Karpas-422 (cell line): Measurements from ENCODE around the gene SSBP2. TPM values are rescaled to one million over a fixed set of nuclear protein-coding genes. Genes with fewer than 3 reads are reported as not detected.

ENCODE experiments used
- DNase-seq: peaks from one replicate; pipeline ENCODE4 v3.0.0-alpha.2; 2015
- H2AFZ ChIP-seq: fragments of 200-600 bp; sonication (generic); 2 replicates; pipeline ENCODE4 v1.6.1; 2014; ENCODE audit warnings: antibody characterized with exemption, low read length, mixed read lengths
- H3K27ac ChIP-seq: fragments of 200-600 bp; sonication (generic); 2 replicates; pipeline ENCODE4 v1.5.1; 2014; ENCODE audit warnings: mild to moderate bottlenecking, low read length, moderate library complexity
- H3K27me3 ChIP-seq: fragments of 200-600 bp; sonication (generic); 2 replicates; pipeline ENCODE4 v1.6.1; 2014; ENCODE audit warnings: low read length, mixed read lengths
- H3K36me3 ChIP-seq: fragments of 200-600 bp; sonication (generic); 2 replicates; pipeline ENCODE4 v1.6.1; 2014; ENCODE audit warnings: low read length, mixed read lengths; ENCODE audit not compliant: insufficient read depth
- H3K4me1 ChIP-seq: fragments of 200-600 bp; sonication (generic); 2 replicates; pipeline ENCODE4 v1.6.1; 2014; ENCODE audit warnings: mild to moderate bottlenecking, low read length, mixed read lengths
- H3K4me2 ChIP-seq: fragments of 200-600 bp; sonication (generic); 2 replicates; pipeline ENCODE4 v1.6.1; 2014; ENCODE audit warnings: low read length, low read depth, mild to moderate bottlenecking; ENCODE audit not compliant: poor library complexity, severe bottlenecking
- H3K4me3 ChIP-seq: fragments of 200-600 bp; sonication (generic); 2 replicates; pipeline ENCODE4 v1.5.1; 2014; ENCODE audit warnings: mild to moderate bottlenecking, antibody characterized with exemption, low read length, mixed read lengths
- H3K79me2 ChIP-seq: fragments of 200-600 bp; sonication (generic); 2 replicates; pipeline ENCODE4 v1.6.1; 2014; ENCODE audit warnings: mild to moderate bottlenecking, low read length, mixed read lengths
- H3K9ac ChIP-seq: fragments of 200-600 bp; sonication (generic); 2 replicates; pipeline ENCODE4 v1.6.0; 2014; ENCODE audit warnings: low read length
- H3K9me2 ChIP-seq: fragments of 200-600 bp; sonication (generic), shearing (Covaris generic); replicated peaks from 2 replicates; pipeline ENCODE4 v1.6.0; 2014; ENCODE audit warnings: mild to moderate bottlenecking, low read length, moderate library complexity; ENCODE audit not compliant: insufficient read depth
- H3K9me3 ChIP-seq: fragments of 300-700, 200-600 bp; sonication (generic); 2 replicates; pipeline ENCODE4 v1.6.1; 2014; ENCODE audit warnings: low read length, mixed read lengths
- H4K20me1 ChIP-seq: fragments of 200-600 bp; sonication (generic); 2 replicates; pipeline ENCODE4 v1.6.1; 2014; ENCODE audit warnings: mild to moderate bottlenecking, antibody characterized with exemption, low read length, low read depth; ENCODE audit not compliant: insufficient read depth
- total RNA-seq: library from RNA; depleted of rRNA; stranded (reverse); fragments of >200 nt; shearing (Covaris generic); gene quantifications from 2 replicates; pipeline ENCODE4 v1.2.3, GENCODE V29; 2014; ENCODE audit warnings: low replicate concordance

SSBP2 gene
- total RNA-seq, 1 experiment from 2014 or later, result 148 TPM

DNA sequence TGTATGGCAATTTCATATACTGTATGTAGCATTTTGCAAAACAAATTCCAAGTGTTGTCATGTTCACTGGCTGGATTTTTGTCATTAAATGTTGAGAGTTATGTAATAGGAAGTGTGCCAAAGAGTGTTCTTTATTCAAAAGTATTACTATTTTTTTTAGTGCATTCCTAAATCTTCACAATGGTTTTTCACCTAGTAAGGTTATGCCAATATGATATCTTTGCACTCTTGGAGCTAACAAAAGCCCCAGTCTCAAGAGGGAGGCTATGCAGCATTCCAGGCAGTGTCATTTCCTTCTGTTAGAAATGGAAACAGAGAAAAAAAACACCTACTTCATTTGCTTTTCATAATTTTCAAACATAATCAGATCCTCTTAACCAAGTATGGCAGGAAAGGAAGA lies 5.1 kb upstream of the SSBP2 start:
- H4K20me1 ChIP-seq, result no peaks in the 10 kb centered on the region
- H3K4me2 ChIP-seq, result no peak overlapping the region
- H3K9me2 ChIP-seq, result no peaks in the 10 kb centered on the region
- no peak overlapping the region for H3K27ac ChIP-seq
- H3K9me3 ChIP-seq, result no peaks in the 10 kb centered on the region
- no peak overlapping the region for H3K4me3 ChIP-seq
- DNase-seq, result no peak
- H3K27me3 ChIP-seq, result peaks cover 6% of the 10 kb centered on the region; the same call in 1 of the 2 replicates
- H3K79me2 ChIP-seq, result no peaks in the 10 kb centered on the region
- H3K9ac ChIP-seq, result no peak overlapping the region
- no peak overlapping the region for H2AFZ ChIP-seq
- H3K4me1 ChIP-seq, result peaks cover 14% of the 10 kb centered on the region
- H3K36me3 ChIP-seq, result no peaks in the 10 kb centered on the region

DNA sequence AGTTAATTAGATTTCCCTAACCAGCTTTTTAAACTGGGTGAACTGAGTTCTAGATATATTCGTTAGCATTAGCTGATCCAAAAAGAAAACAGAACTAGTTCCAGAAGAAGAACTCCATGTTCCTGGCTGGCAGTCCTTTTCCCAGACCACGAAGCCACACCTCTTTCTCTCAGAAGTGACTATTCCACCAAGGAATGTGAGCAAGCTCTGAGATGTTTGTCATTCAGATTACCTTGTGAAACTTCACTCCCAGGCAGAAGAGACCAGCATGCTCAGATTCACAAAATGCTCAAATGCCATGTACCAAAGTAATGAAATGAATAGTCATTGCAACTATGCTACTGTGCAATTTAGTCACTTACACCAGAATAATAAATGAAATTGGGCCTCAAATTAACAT lies 4.4 kb upstream of the SSBP2 start:
- H3K4me1 ChIP-seq, result peaks cover 14% of the 10 kb centered on the region
- H3K36me3 ChIP-seq, result no peaks in the 10 kb centered on the region
- H3K27ac ChIP-seq, result no peak overlapping the region
- H3K4me2 ChIP-seq, result no peak overlapping the region
- no peak overlapping the region for H3K4me3 ChIP-seq
- H3K27me3 ChIP-seq, result peaks cover 6% of the 10 kb centered on the region; the same call in 1 of the 2 replicates
- no peaks in the 10 kb centered on the region for H3K9me3 ChIP-seq
- H3K79me2 ChIP-seq, result no peaks in the 10 kb centered on the region; the same call in 1 of the 2 replicates
- no peak overlapping the region for H2AFZ ChIP-seq
- H3K9ac ChIP-seq, result no peak overlapping the region
- no peak for DNase-seq
- H3K9me2 ChIP-seq, result no peaks in the 10 kb centered on the region
- no peaks in the 10 kb centered on the region for H4K20me1 ChIP-seq

DNA sequence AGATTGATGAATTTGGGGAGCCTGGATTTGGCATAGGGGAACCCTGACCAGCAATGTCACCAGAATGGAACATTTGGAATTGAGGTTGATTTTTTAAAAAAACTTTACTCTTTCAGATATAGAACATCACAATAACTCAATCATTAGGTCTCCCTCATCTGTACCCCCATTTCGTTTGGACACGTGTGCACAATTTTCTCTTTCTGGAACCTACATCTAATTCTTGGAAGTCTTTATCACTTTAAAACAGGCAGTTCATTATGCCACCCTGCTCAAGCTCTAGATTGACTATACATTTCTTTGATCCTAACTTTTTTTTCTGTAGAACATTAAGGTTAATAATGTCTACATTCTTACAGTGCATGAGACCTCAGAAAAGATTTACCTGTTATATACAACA lies 3.7 kb upstream of the SSBP2 start:
- H3K9me3 ChIP-seq, result no peaks in the 10 kb centered on the region
- H2AFZ ChIP-seq, result no peak overlapping the region
- peaks cover 12% of the 10 kb centered on the region for H3K4me1 ChIP-seq
- H3K27me3 ChIP-seq, result peaks cover 6% of the 10 kb centered on the region; the same call in 1 of the 2 replicates
- H3K27ac ChIP-seq, result no peak overlapping the region
- H3K79me2 ChIP-seq, result peaks cover 3% of the 10 kb centered on the region; the same call in 1 of the 2 replicates
- no peak overlapping the region for H3K9ac ChIP-seq
- H3K36me3 ChIP-seq, result no peaks in the 10 kb centered on the region
- H3K4me2 ChIP-seq, result no peak overlapping the region
- DNase-seq, result no peak
- no peaks in the 10 kb centered on the region for H3K9me2 ChIP-seq
- no peaks in the 10 kb centered on the region for H4K20me1 ChIP-seq
- no peak overlapping the region for H3K4me3 ChIP-seq

- no peak overlapping the region for H3K27ac ChIP-seq
- no peaks in the 10 kb centered on the region for H3K9me3 ChIP-seq
- H3K4me2 ChIP-seq, result no peak overlapping the region
- H3K79me2 ChIP-seq, result peaks cover 15% of the 10 kb centered on the region
- H3K4me1 ChIP-seq, result peaks cover 19% of the 10 kb centered on the region
- no peak for DNase-seq
- no peak overlapping the region for H3K4me3 ChIP-seq
- H3K9me2 ChIP-seq, result no peaks in the 10 kb centered on the region
- H3K36me3 ChIP-seq, result no peaks in the 10 kb centered on the region
- H2AFZ ChIP-seq, result no peak overlapping the region
- no peak overlapping the region for H3K9ac ChIP-seq
- peaks cover 7% of the 10 kb centered on the region; the same call in 1 of the 2 replicates for H4K20me1 ChIP-seq
- H3K27me3 ChIP-seq, result peaks cover 6% of the 10 kb centered on the region; the same call in 1 of the 2 replicates
These were observed 2.5 kb upstream of the SSBP2 start for GRCh38 chr5:81753429-81753828.

GRCh38 chr5:81752644-81752963 lies 1.7 kb upstream of the SSBP2 start:
- peaks cover 7% of the 10 kb centered on the region; the same call in 1 of the 2 replicates for H4K20me1 ChIP-seq
- no peak overlapping the region for H3K4me3 ChIP-seq
- peaks cover 23% of the 10 kb centered on the region for H3K79me2 ChIP-seq
- peaks cover 6% of the 10 kb centered on the region; the same call in 1 of the 2 replicates for H3K27me3 ChIP-seq
- no peaks in the 10 kb centered on the region for H3K9me3 ChIP-seq
- peaks cover 28% of the 10 kb centered on the region for H3K4me1 ChIP-seq
- H2AFZ ChIP-seq, result no peak overlapping the region
- H3K27ac ChIP-seq, result no peak overlapping the region
- no peaks in the 10 kb centered on the region for H3K36me3 ChIP-seq
- no peak overlapping the region for H3K9ac ChIP-seq
- H3K9me2 ChIP-seq, result no peaks in the 10 kb centered on the region
- no peak overlapping the region for H3K4me2 ChIP-seq
- no peak for DNase-seq

DNA sequence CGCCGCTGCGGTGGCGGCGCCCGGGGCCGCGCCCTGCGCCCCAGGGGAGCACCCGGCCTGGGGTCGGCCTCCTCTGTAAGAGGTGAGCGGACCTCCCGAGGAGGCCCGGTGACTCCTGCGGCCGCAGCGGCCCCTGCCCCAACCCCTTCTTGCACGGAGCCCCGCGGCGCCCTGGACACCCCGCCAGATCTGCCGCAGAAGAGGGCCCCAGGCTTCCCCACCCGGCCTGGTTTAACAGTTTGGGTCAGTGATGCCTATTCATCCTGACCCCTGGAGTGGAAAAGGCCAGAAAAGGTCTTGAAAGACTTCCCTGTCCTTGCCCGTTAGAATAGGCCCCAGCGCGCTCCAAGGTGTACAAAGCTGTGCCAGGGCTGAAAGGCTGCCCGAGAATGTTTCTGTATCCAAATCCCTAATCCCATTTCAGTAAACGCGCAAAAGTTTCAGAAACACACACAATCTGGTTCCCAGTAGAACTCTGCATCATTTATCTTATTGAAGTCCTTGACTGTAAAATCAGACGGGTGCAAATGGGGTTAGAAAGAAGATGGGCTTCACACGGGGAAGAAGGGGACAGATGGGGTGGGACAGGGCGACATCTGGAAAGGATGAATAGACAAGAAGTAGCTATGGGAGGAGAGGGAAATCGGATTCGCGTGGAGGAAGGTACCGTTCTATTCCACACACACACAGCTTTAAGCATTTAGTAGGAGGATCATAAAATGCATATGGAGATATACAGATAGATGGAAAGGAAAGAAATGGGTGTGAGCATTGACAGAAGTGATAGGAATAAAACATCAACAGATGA lies 1.1 kb upstream of the SSBP2 start:
- Histone ChIP-seq H2AFZ (peak overlapping the region; percentile 80), H4K20me1 (peaks cover 7% of the 10 kb centered on the region; the same call in 1 of the 2 replicates), H3K4me1 (peaks cover 33% of the 10 kb centered on the region), H3K9me2 (no peaks in the 10 kb centered on the region), H3K79me2 (peaks cover 29% of the 10 kb centered on the region), H3K27me3 (peaks cover 6% of the 10 kb centered on the region; the same call in 1 of the 2 replicates), H3K4me2 (peak overlapping the region; percentile 77), H3K27ac (peak overlapping the region; percentile 74), H3K9me3 (no peaks in the 10 kb centered on the region), H3K36me3 (no peaks in the 10 kb centered on the region), H3K9ac (peak overlapping the region; percentile 86), H3K4me3 (peak overlapping the region; percentile 84)
- no peak for DNase-seq

GRCh38 chr5:81750308-81751008 lies 439 bp downstream of the SSBP2 start:
- Histone ChIP-seq H3K79me2 (peaks cover 44% of the 10 kb centered on the region), H3K4me2 (peak overlapping the region; percentile 61), H3K9ac (peak overlapping the region; percentile 86), H4K20me1 (peaks cover 7% of the 10 kb centered on the region; the same call in 1 of the 2 replicates), H3K9me2 (no peaks in the 10 kb centered on the region), H3K27me3 (peaks cover 6% of the 10 kb centered on the region; the same call in 1 of the 2 replicates), H3K27ac (peak overlapping the region; percentile 85), H3K9me3 (no peaks in the 10 kb centered on the region), H2AFZ (no peak overlapping the region), H3K4me1 (peaks cover 49% of the 10 kb centered on the region), H3K36me3 (no peaks in the 10 kb centered on the region), H3K4me3 (peak overlapping the region; percentile 84)
- peak; percentile 73 for DNase-seq
